GM12878 (cell line): ENCODE data around the gene SCARB1. TPM values are rescaled to one million over a fixed set of nuclear protein-coding genes. Genes with fewer than 3 reads are reported as not detected.

ENCODE experiments used
- ATAC-seq: fragments of 200-7000 bp; cut with Tn5 transposase; 3 replicates; pipeline ENCODE4 v1.9.1; 2020; ENCODE audit warnings: mild to moderate bottlenecking, moderate library complexity
- BruUV-seq: library from RNA; stranded (reverse); fragments of 400-500 nt; replicated peaks from 2 replicates; lab custom pipeline; 2021; lab: Mats Ljungman, UMichigan
- CTCF ChIA-PET: fragments of 300-600 bp; sonication (Branson Sonifier 250); formaldehyde crosslinking; extraction: SDS; loops from one replicate; lab custom pipeline; 2021; ENCODE audit warnings: inconsistent platforms; lab: Yijun Ruan, JAX
- POLR2A ChIA-PET: fragments of 350-600 bp; formaldehyde crosslinking; extraction: SDS; loops from one replicate; lab custom pipeline; 2021; ENCODE audit warnings: inconsistent platforms; lab: Charles Lee
- RAD21 ChIA-PET: fragments of 300-600 bp; sonication (Branson Sonifier 250); formaldehyde crosslinking; loops from one replicate; lab custom pipeline; 2023; ENCODE audit warnings: antibody characterized with exemption; ENCODE audit not compliant: unreplicated experiment; lab: Charles Lee
- SMC1A ChIA-PET: fragments of 300-600 bp; sonication (Branson Sonifier 250); formaldehyde crosslinking; loops from one replicate; lab custom pipeline; 2023; ENCODE audit not compliant: unreplicated experiment, uncharacterized antibody; lab: Charles Lee
- DNase-seq: peaks from one replicate; pipeline ENCODE4 v3.0.0-alpha.2; 2011; ENCODE audit warnings: low read depth, low spot score
- FAIRE-seq: peaks from 3 replicates; lab custom pipeline; 2011; peaks lifted over from hg19 to GRCh38; lab: Jason Lieb, UNC
- H2AFZ ChIP-seq: 2 replicates; pipeline ENCODE4 v1.6.0; 2011; ENCODE audit warnings: low read depth, low read length, control low read depth; ENCODE audit not compliant: control insufficient read depth
- H3K27ac ChIP-seq: 2 replicates; pipeline ENCODE4 v1.5.1; 2011; ENCODE audit warnings: control low read depth; ENCODE audit not compliant: control insufficient read depth, insufficient read depth
- H3K27me3 ChIP-seq, 2 experiments: replicated peaks in 1 of 2; 2 replicates each; pipeline versions ENCODE4 v1.6.0 to v1.6.1; 2011; ENCODE audit warnings: low read length in 1 of 2; ENCODE audit not compliant: control insufficient read depth in 2 of 2, insufficient read depth in 2 of 2
- H3K36me3 ChIP-seq, 2 experiments: 2 replicates each; pipeline ENCODE4 v1.5.1; 2011; ENCODE audit warnings: low read length in 1 of 2; ENCODE audit not compliant: control insufficient read depth in 2 of 2, insufficient read depth in 2 of 2
- H3K4me1 ChIP-seq: 2 replicates; pipeline ENCODE4 v1.6.1; 2011; ENCODE audit warnings: mild to moderate bottlenecking, low read length, moderate library complexity, mixed read lengths; ENCODE audit not compliant: control insufficient read depth, insufficient read depth
- H3K4me2 ChIP-seq: 2 replicates; pipeline ENCODE4 v1.6.0; 2011; ENCODE audit warnings: control low read depth; ENCODE audit not compliant: control insufficient read depth, insufficient read depth
- H3K4me3 ChIP-seq: fragments of 200-600 bp; sonication (generic); 2 replicates; pipeline ENCODE4 v1.5.1; 2016
- H3K79me2 ChIP-seq: 2 replicates; pipeline ENCODE4 v1.6.0; 2011; ENCODE audit warnings: low read length; ENCODE audit not compliant: control insufficient read depth, insufficient read depth
- H3K9ac ChIP-seq: 2 replicates; pipeline ENCODE4 v1.8.0; 2011; ENCODE audit warnings: low read length, control low read depth, mixed read lengths; ENCODE audit not compliant: control insufficient read depth, insufficient read depth
- H3K9me3 ChIP-seq: replicated peaks from 3 replicates; pipeline ENCODE4 v1.5.1; 2011; ENCODE audit warnings: mild to moderate bottlenecking, low read length; ENCODE audit not compliant: control insufficient read depth, insufficient read depth
- H4K20me1 ChIP-seq: 2 replicates; pipeline ENCODE4 v1.6.0; 2011; ENCODE audit not compliant: control insufficient read depth, insufficient read depth
- HCFC1 ChIP-seq: fragments of 150-350 bp; IDR thresholded peaks from 2 replicates; pipeline ENCODE4 v1.6.1; 2014; ENCODE audit warnings: low read length
- IKZF1 ChIP-seq: fragments of 450-650 bp; conservative IDR thresholded peaks from 2 replicates; pipeline ENCODE4 v1.6.1; 2017; ENCODE audit warnings: antibody characterized with exemption, mild to moderate bottlenecking
- NFYB ChIP-seq: IDR thresholded peaks from 2 replicates; pipeline ENCODE4 v1.6.1; 2011; ENCODE audit warnings: low read depth, mild to moderate bottlenecking, low read length, improper control_type of control experiment, moderate library complexity; ENCODE audit not compliant: insufficient read depth
- NR2C1 ChIP-seq: fragments of 450-650 bp; IDR thresholded peaks from 2 replicates; pipeline ENCODE4 v1.6.1; 2017; ENCODE audit warnings: antibody characterized with exemption, mild to moderate bottlenecking, moderate library complexity
- NR2F1 ChIP-seq: fragments of 450-650 bp; conservative IDR thresholded peaks from 2 replicates; pipeline ENCODE4 v1.6.1; 2017; ENCODE audit warnings: mild to moderate bottlenecking
- POLR2A ChIP-seq: IDR thresholded peaks from 2 replicates; pipeline ENCODE4 v1.6.1; 2011; ENCODE audit warnings: low read depth, mild to moderate bottlenecking, low read length
- RBBP5 ChIP-seq: fragments of 200-600 bp; sonication (generic); conservative IDR thresholded peaks from 2 replicates; pipeline ENCODE4 v1.6.1; 2016
- SMAD5 ChIP-seq: IDR thresholded peaks from 2 replicates; pipeline ENCODE4 v1.6.1; 2016; ENCODE audit warnings: antibody characterized with exemption, low read depth
- SMARCA5 ChIP-seq: fragments of 450-650 bp; IDR thresholded peaks from 2 replicates; pipeline ENCODE4 v1.6.1; 2017; ENCODE audit warnings: mild to moderate bottlenecking
- SUZ12 ChIP-seq: fragments of 200-600 bp; sonication (generic); IDR thresholded peaks from one replicate; pipeline ENCODE4 v1.6.1; 2018; ENCODE audit warnings: antibody characterized with exemption, mild to moderate bottlenecking; ENCODE audit not compliant: unreplicated experiment
- TAF1 ChIP-seq: IDR thresholded peaks from 2 replicates; pipeline ENCODE4 v1.6.1; 2011; ENCODE audit warnings: mild to moderate bottlenecking, low read depth, low read length, borderline replicate concordance
- TCF12 ChIP-seq: IDR thresholded peaks from 2 replicates; pipeline ENCODE4 v1.6.1; 2011; ENCODE audit warnings: low read depth, mild to moderate bottlenecking, low read length
- YY1 ChIP-seq: IDR thresholded peaks from 2 replicates; pipeline ENCODE4 v1.6.1; 2011; ENCODE audit warnings: low read depth, mild to moderate bottlenecking, low read length
- WGBS: methylation state at CpG from one replicate; pipeline ENCODE4 v1.1.6; 2016; ENCODE audit warnings: low lambda C conversion rate; ENCODE audit not compliant: insufficient replicate concordance, insufficient coverage; ENCODE audit errors: missing lambda C conversion rate; 5-methylcytosine and 5-hydroxymethylcytosine counted together
- in situ Hi-C: fragments of 300-500 bp; cut with MboI; formaldehyde crosslinking; loops from 9 replicates; pipeline ENCODE4 v1.14.3; 2018; ENCODE audit warnings: mixed read lengths
- intact Hi-C: fragments of 100-400 bp; cut with micrococcal nuclease; formaldehyde crosslinking; loops from one replicate; pipeline ENCODE4 v1.14.2; 2022; ENCODE audit not compliant: unreplicated experiment
- polyA plus RNA-seq, 11 experiments: library from polyadenylated mRNA; depleted of rRNA in 4 of 11; unstranded in 6 of 11; stranded (reverse) in 5 of 11; fragments of >200 nt; fragmentation: Nextera tagmentation in 4 of 11; fragmentation: Illumina TruSeq in 1 of 11; extraction: Ambion mirVana in 4 of 11; extraction: Trizol in 1 of 11; gene quantifications; 1 replicate in 1 of 11; 2 replicates in 10 of 11; pipeline versions ENCODE4 v1.2.1 to v1.2.3, GENCODE V29; 2011 to 2016; ENCODE audit warnings: inconsistent platforms in 2 of 11, missing spikeins in 2 of 11, low read depth in 1 of 11
- total RNA-seq, 4 experiments: library from RNA; depleted of rRNA in 3 of 4; stranded (reverse); fragments of >200 nt in 3 of 4; fragmentation: Illumina TruSeq in 1 of 4; extraction: Trizol in 1 of 4; gene quantifications; 2 replicates each; pipeline versions ENCODE4 v1.2.1 to v1.2.3, GENCODE V29; 2013 to 2021
- TF ChIP-seq, protein P1 (sequence below): fragments of 450-650 bp; IDR thresholded peaks from 2 replicates; pipeline ENCODE4 v1.6.1; 2017; ENCODE audit warnings: mild to moderate bottlenecking, moderate library complexity
- TF ChIP-seq, protein P2 (sequence below): fragments of 450-650 bp; IDR thresholded peaks from 2 replicates; pipeline ENCODE4 v1.6.1; 2017; ENCODE audit warnings: mild to moderate bottlenecking, moderate library complexity

SCARB1 gene
- total and polyA plus RNA-seq, 10 of the 15 experiments (the other 5 are each of a cell fraction or from before 2014, with no cell fraction given): 0.34 to 104 (median 63.1) TPM

DNA sequence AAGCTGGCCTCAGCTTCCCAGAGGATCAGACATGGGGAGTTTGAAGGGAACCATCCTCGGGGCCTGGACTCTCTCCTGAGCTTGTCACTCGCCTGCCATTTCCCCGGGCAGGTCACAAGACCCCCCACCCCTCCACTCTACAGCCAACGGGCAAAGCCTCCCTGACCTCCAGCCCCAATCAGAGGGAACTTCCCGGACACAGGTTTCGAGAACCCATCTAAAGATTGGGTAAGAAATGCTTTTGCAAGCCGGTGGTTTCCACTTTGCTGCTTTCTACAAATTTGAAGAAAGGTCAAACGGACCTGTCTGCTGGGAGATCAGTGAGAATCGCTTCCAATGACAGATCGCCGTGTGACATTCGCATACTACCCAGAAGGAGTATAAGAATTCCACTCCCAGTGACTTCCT is 89.6 kb downstream of the SCARB1 start:
- peaks cover 65% of the 10 kb centered on the region for H3K4me1 ChIP-seq
- in situ Hi-C loops: loop anchor here (25.0 kb wide), 1 partner anchor 412 kb away; no protein-coding TSS in a partner anchor
- BruUV-seq: no TSS peak
- TF ChIP-seq SMAD5 (0 out of 2 replicates have a peak, but pooled peaks have one; percentile 16), POLR2A (peak; percentile 56; the same call in 1 of the 2 replicates), NR2F1 (peak; percentile 90), RBBP5 (0 out of 2 replicates have a peak, but pooled peaks have one; percentile 61), SMARCA5 (no peak), HCFC1 (0 out of 2 replicates have a peak, but pooled peaks have one; percentile 17), SUZ12 (no peak), TAF1 (peak; percentile 70), NR2C1 (peak; percentile 16; the same call in 1 of the 2 replicates), IKZF1 (no peak), YY1 (peak; percentile 69), NFYB (peak; percentile 60; the same call in 1 of the 2 replicates), TCF12 (0 out of 2 replicates have a peak, but pooled peaks have one; percentile 15)
- TF ChIP-seq, protein P1, sequence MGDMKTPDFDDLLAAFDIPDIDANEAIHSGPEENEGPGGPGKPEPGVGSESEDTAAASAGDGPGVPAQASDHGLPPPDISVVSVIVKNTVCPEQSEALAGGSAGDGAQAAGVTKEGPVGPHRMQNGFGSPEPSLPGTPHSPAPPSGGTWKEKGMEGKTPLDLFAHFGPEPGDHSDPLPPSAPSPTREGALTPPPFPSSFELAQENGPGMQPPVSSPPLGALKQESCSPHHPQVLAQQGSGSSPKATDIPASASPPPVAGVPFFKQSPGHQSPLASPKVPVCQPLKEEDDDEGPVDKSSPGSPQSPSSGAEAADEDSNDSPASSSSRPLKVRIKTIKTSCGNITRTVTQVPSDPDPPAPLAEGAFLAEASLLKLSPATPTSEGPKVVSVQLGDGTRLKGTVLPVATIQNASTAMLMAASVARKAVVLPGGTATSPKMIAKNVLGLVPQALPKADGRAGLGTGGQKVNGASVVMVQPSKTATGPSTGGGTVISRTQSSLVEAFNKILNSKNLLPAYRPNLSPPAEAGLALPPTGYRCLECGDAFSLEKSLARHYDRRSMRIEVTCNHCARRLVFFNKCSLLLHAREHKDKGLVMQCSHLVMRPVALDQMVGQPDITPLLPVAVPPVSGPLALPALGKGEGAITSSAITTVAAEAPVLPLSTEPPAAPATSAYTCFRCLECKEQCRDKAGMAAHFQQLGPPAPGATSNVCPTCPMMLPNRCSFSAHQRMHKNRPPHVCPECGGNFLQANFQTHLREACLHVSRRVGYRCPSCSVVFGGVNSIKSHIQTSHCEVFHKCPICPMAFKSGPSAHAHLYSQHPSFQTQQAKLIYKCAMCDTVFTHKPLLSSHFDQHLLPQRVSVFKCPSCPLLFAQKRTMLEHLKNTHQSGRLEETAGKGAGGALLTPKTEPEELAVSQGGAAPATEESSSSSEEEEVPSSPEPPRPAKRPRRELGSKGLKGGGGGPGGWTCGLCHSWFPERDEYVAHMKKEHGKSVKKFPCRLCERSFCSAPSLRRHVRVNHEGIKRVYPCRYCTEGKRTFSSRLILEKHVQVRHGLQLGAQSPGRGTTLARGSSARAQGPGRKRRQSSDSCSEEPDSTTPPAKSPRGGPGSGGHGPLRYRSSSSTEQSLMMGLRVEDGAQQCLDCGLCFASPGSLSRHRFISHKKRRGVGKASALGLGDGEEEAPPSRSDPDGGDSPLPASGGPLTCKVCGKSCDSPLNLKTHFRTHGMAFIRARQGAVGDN: peak; percentile 79
- TF ChIP-seq, protein P2, sequence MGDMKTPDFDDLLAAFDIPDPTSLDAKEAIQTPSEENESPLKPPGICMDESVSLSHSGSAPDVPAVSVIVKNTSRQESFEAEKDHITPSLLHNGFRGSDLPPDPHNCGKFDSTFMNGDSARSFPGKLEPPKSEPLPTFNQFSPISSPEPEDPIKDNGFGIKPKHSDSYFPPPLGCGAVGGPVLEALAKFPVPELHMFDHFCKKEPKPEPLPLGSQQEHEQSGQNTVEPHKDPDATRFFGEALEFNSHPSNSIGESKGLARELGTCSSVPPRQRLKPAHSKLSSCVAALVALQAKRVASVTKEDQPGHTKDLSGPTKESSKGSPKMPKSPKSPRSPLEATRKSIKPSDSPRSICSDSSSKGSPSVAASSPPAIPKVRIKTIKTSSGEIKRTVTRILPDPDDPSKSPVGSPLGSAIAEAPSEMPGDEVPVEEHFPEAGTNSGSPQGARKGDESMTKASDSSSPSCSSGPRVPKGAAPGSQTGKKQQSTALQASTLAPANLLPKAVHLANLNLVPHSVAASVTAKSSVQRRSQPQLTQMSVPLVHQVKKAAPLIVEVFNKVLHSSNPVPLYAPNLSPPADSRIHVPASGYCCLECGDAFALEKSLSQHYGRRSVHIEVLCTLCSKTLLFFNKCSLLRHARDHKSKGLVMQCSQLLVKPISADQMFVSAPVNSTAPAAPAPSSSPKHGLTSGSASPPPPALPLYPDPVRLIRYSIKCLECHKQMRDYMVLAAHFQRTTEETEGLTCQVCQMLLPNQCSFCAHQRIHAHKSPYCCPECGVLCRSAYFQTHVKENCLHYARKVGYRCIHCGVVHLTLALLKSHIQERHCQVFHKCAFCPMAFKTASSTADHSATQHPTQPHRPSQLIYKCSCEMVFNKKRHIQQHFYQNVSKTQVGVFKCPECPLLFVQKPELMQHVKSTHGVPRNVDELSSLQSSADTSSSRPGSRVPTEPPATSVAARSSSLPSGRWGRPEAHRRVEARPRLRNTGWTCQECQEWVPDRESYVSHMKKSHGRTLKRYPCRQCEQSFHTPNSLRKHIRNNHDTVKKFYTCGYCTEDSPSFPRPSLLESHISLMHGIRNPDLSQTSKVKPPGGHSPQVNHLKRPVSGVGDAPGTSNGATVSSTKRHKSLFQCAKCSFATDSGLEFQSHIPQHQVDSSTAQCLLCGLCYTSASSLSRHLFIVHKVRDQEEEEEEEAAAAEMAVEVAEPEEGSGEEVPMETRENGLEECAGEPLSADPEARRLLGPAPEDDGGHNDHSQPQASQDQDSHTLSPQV: 0 out of 2 replicates have a peak, but pooled peaks have one; percentile 12

More for the DNA sequence above, 89.6 kb downstream of the SCARB1 start:
- peaks cover 5% of the 10 kb centered on the region; the same call in 1 of the 2 replicates for H3K79me2 ChIP-seq
- intact Hi-C loops: loop anchor here (1.0 to 10.0 kb wide), 9 partner anchors 21 to 1889 kb away; partner anchors contain the start of gene RILPL2
- 2% methylated on average over 12 of the region's 12 CpGs for WGBS
- POLR2A ChIA-PET: interaction anchor here (0.7 to 2.8 kb wide), 15 partner anchors 89 to 737 kb away, joined by 3 to 20 read pairs (median 4); partner anchors contain the start of genes SCARB1 and UBC
- CTCF ChIA-PET: interaction anchor here (0.8 to 5.1 kb wide), 12 partner anchors 13 to 280 kb away, joined by 3 to 61 read pairs (median 4); partner anchors contain the start of gene UBC
- no peaks in the 10 kb centered on the region for H4K20me1 ChIP-seq
- H3K4me2 ChIP-seq: peak overlapping the region; percentile 61
- H3K9me3 ChIP-seq: no peaks in the 10 kb centered on the region; the same call in 1 of the 3 replicates
- RAD21 ChIA-PET: interaction anchor here (0.7 to 4.2 kb wide), 19 partner anchors 33 to 280 kb away, joined by 3 to 40 read pairs (median 6); partner anchors contain the start of gene SCARB1
- peaks cover 5 to 7% of the 10 kb centered on the region in 2 experiments; a peak in 2 of 4 replicates for H3K36me3 ChIP-seq
- no peak overlapping the region; the same call in 1 of the 2 replicates for H2AFZ ChIP-seq
- H3K9ac ChIP-seq: peak overlapping the region; percentile 75
- H3K4me3 ChIP-seq: peak overlapping the region; percentile 34; the same call in 1 of the 2 replicates
- H3K27ac ChIP-seq: peak overlapping the region; percentile 98
- FAIRE-seq (peak; percentile 35), DNase-seq (no peak), ATAC-seq (peak; percentile 75)
- no peaks in the 10 kb centered on the region for H3K27me3 ChIP-seq
- SMC1A ChIA-PET: interaction anchor here (0.8 to 3.7 kb wide), 18 partner anchors 9 to 164 kb away, joined by 3 to 31 read pairs (median 4); no protein-coding TSS in a partner anchor
